GM18505 (cell line): ENCODE measurements around the gene MAP4K3.
"Not testable (repeated sequence)": the region's sequence is repeated elsewhere in the genome, so short reads cannot be mapped to it uniquely, and the experiment has no call there.

Experiments used
- ATAC-seq: cut with Tn5 transposase; IDR thresholded peaks from one replicate; pipeline ENCODE4 v1.9.1; 2021; ENCODE audit not compliant: unreplicated experiment
- POLR2A ChIP-seq: IDR thresholded peaks from 4 replicates; pipeline ENCODE4 v1.6.1; 2011; ENCODE audit warnings: borderline replicate concordance; ENCODE audit not compliant: insufficient read depth, insufficient read length; ENCODE audit errors: extremely low read depth

The MAP4K3 gene

DNA sequence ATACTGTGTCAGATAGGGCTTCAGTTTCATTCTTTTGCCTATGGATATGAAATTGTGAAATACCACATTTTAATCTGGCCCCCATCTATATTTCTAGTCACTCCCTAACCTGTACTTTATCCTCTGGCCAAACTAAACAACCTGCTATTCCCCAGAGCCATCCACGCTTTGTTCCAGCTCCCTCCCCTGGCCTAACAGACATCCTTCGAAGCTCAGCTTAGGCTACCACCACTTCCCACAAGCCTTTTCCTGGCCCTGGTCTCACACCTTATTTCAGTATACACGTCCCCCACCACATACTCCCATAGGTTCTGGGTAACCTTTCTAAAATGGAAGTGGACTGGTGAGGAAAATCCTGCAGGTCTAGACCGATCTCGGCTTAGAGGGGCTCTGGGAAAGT lies 55.4 kb downstream of the MAP4K3 start:
- TF ChIP-seq POLR2A: no peak

DNA sequence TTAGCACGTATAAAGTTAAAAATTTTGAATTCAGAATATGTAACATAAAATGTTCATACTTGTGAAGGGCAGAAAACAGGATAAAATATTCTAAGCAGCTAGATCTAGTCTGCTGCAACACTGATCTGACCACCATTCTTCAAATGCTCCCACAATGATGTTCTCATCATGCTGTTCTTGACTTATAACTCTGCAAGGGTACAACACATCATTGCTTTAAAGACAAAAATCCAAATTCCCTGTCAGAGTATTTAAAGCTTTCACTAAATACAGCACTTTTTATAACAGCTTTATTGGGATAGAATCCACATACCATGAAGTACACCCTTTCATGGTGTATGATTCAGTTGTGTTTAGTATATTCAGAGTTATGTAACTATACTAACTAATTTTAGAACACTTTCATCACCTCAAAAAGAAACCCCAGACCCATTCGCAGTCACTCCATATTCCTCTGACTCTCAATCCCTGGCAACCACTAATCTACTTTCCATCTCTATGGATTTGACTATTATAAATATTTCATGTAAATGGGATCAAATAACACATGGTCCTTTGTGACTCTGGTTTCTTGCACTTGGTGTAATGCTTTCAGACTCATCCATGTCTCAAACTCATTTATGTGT lies 56.4 kb downstream of the MAP4K3 start:
- ATAC-seq: no peak
- no peak for TF ChIP-seq POLR2A

More for the DNA sequence above, 55.4 kb downstream of the MAP4K3 start:
- ATAC-seq: no peak

DNA sequence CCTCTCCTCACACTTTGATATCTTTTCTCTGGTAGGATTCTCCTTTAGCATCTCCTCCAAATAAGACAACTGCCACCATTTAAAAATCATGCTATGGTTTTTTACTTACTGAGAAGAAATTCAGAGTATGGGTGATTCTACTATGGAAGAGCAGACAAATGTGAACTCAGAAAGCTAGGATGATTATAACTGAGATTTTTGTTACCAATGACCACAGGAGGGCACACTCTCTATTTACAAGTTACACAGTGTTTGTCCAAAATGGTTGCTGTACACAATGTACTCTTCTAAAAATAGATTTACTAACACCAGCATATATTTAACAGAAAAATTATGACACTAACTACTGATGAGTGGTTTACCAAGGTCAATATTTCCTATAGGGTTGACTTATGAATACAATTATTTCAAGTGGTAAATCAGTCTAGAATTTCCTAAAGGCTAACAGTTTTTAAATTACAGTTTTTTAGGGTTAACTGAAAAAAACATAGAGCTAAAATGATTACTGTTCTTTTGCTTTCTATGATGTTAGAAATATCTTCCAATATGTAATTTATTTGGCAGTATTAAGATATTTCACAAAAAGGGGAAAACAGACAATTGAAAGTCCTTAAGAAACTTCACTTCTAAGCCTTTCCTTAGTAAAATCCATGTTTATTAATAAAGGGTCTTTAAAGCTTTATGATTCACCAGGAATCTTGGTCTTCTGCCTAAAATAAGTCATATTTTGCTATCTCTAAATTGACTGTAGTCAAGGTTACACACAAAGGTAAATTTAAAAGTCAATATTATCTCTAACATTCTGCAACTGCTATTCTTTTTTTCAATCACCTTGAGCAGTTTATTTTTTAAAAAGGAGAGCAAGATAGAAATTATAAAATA lies 57.2 kb downstream of the MAP4K3 start:
- no peak for TF ChIP-seq POLR2A

DNA sequence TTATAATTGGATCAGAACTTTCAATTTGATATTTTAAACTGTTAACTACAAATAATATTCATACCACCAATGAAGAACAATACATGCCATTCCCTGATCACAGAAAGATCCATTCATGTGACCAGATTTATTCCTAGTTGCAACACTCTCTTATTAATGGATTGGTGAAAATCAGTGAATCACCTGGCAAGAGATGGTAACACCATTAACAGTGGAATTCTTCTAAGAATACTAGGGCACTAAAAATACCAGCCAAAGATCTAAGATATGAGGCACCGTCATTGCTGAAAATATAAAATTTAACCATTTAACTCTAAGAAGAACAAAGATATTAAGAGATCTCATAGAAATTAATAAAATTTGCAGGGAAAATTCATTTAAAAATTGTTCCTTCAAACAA lies 58.1 kb downstream of the MAP4K3 start:
- no peak for ATAC-seq
- TF ChIP-seq POLR2A: no peak

More for the DNA sequence above, 57.2 kb downstream of the MAP4K3 start:
- no peak for ATAC-seq

DNA sequence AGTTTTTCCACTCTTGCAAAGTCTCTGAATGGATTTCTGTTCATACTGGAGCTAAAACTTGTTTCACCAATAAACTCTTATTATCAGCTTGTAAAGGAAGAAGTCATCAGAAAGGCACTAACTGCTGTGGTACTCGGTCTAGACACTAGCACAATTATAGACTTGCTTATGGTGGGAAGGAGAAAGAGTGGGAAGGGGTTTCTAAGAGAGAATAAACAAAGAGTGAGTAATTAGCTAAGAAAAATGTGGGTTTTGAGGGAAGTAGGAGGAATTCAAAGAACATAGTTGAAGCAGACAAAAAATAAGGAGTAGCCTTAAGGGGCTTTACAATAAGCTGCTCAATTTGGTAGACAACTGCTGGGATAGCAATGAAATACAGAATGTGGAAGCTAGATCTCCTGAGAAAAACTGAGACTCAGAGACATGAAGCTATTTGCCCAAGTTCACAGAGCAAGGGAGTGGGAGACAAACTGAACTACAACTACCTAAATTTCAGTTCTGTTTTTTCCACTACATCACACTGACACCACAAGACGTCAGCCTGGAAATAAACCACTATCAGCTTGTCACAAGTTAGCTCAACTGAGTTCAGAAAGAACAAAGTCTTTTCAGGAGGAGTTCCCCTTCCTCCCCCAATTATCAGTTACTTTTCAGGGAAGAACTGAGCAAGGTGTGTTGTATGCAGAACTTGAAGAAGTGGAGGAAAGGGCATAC lies 59.7 kb downstream of the MAP4K3 start:
- peak; percentile 88 for ATAC-seq
- no peak for TF ChIP-seq POLR2A

DNA sequence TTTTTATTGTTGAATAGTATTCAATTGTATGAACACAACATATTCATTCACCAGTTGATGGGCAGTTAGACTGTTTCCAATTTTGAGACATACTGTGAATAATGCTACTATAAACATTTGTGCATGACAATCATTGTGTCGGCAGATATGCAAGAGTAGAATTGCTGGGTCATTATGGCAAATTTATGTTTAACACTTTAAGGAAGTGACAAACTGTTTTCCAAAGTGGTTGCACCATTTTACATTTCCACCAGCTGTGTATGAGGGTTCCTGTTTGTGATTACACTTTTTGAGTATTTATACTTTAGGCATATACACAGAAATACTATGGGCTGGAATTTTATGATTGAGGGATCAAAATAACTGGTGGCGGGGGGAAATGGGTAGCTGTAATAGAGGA lies 61.2 kb downstream of the MAP4K3 start:
- ATAC-seq: no peak
- no peak for TF ChIP-seq POLR2A

DNA sequence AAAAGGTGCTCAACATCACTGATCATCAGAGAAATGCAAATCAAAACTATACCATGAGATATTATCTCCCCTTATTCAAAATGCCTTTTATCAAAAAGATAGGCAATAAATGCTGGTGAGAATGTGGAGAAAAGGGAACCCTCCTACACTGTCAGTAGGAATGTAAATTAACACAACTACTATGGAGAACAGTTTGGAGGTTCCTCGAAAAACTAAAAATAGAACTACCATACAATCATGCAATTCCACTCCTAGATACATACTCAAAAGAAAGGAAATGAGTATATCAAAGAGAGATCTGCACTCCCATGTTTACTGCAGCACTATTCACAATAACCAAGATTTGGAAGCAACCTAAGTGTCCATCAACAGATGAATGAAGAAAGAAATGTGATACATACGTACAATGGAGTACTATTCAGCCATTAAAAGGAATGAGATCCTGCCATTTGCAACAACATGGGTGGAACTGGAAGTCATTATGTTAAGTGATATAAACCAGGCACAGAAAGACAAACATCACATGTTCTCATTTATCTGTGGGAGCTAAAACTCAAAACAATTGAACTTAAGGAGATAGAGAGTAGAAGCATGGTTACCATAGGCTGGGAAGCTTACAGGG lies 63.8 kb downstream of the MAP4K3 start:
- no peak for ATAC-seq
- TF ChIP-seq POLR2A: no peak

DNA sequence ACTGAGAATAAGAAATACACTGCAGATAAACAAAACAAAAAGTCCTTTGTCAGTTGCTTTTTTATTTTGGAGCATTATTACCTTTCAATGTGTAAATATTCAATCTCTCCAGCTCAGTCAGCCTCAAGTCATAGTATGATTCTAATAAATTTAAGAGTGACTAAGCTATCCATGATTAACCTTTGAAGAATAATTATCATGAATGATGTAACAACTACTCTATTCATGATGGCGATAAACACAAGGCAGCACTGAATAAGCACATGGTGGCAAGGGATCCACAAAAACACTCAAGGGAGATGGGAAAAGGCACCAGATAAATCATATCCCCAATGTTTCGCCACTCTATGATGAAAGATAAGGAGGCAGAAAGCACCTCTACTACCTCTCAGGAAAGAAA lies 67.0 kb downstream of the MAP4K3 start:
- no peak for TF ChIP-seq POLR2A
- ATAC-seq: no peak

DNA sequence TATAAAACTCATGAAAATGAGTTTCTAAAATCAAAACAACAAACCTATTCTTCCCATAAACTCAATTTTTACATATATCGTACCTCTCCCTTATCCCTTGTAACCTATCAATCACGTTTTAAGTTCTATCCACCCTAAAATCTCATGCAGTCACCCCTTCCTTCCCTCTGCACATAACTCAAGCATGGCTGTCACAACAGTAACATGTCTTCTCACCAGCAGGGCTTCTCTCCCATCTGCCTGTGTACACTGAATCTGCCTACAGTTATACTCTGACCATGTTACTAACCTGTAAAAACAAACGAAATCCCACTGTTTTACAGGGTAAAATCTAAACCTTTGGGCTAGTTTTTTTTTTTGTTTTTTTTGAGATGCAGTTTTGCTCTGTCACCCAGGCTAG lies 68.2 kb downstream of the MAP4K3 start:
- ATAC-seq: no peak
- TF ChIP-seq POLR2A: no peak

DNA sequence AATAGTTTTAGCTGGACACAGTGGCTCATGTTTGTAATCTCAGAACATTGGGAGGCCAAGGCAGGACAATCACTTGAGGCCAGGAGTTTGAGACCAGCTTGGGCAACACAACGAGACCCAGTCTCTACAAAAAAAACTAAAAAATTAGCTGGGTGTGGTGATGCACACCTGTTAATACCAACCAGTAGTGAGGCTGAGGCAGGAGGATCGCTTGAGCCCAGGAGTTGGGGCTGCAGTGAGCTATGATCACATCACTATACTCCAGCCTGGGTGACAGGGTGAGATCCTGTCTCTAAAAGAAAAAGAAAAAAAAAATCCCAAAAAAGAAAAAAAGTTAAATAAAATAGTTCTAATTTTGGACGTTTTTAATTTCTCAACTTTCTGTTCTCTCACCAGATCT lies 68.7 kb downstream of the MAP4K3 start:
- TF ChIP-seq POLR2A: no peak
- no peak for ATAC-seq

DNA sequence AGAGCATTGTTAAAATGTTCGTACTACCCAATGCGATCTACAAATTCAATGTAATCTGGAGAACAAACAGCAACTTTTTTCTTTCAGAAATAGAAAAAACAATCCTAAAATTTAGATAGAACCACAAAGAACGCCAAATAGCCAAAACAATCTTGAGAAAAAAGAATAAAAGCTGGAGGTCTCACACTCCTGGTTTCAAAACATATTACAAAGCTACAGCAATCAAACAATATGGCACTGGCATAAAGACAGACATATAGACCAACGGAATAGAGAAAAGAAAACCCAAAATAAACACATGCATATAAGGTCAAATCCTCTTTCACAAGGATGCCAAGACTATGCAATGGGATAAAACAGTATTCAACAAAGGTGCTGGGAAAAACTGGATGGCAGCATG lies 74.5 kb downstream of the MAP4K3 start:
- TF ChIP-seq POLR2A: no peak
- ATAC-seq: no peak

DNA sequence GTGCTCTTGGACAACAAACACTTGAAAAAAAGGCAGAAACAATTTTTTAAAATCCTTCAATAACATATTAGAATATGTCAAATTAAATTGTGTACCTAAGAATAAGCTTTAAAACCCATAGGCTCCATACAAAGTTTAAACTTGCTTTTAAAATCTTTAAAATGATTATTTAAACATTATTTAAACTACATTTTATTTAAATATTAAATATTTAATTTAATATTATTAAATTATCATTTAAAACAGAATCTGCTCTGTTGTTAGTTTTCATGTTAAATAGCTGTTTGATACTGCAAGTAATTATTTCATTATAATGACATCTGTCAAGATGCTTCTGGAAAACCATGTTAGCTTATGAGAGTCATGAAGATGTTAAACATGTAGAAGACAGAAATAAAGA lies 75.6 kb downstream of the MAP4K3 start:
- TF ChIP-seq POLR2A: no peak

DNA sequence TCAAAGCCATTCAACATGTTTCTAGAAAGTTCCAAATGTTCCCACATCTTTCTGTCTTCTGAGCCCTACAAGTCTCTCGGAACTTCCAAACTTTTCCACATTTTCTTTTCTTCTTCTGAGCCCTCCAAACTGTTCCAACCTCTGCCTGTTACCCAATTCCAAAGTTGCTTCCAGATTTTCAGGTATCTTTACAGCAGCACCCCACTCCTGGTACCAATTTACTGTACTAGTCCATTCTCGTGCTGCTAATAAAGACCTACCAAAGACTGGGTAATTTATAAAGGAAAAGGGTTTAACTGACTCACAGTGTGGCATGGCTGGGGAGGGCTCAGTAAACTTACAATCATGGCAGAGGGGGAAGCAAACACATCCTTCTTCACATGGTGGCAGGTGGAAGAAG lies 76.7 kb downstream of the MAP4K3 start:
- not testable (repeated sequence) for ATAC-seq

More for the DNA sequence above, 75.6 kb downstream of the MAP4K3 start:
- ATAC-seq: no peak
